GM12801 (cell line): ENCODE measurements around the gene CMBL.

ENCODE experiments used
- CTCF ChIP-seq: IDR thresholded peaks from one replicate; pipeline ENCODE4 v1.5.1; 2011; ENCODE audit warnings: control low read depth; ENCODE audit not compliant: insufficient read length; ENCODE audit errors: extremely low read depth

The CMBL gene

GRCh38 chr5:10337107-10337506, 29.4 kb upstream of the CMBL start:
- TF ChIP-seq CTCF, result no peak

- TF ChIP-seq CTCF, result no peak
These were observed 28.2 kb upstream of the CMBL start for GRCh38 chr5:10335711-10336470.

- TF ChIP-seq CTCF, result no peak
These were observed 27.1 kb upstream of the CMBL start for GRCh38 chr5:10334831-10335230.

- TF ChIP-seq CTCF, result no peak
These were observed 25.7 kb upstream of the CMBL start for GRCh38 chr5:10333154-10334006.

- TF ChIP-seq CTCF, result no peak
These were observed 24.6 kb upstream of the CMBL start for GRCh38 chr5:10332301-10332700.

- TF ChIP-seq CTCF, result no peak
These were observed 23.7 kb upstream of the CMBL start for GRCh38 chr5:10331341-10331796.

- no peak for TF ChIP-seq CTCF
These were observed 23.0 kb upstream of the CMBL start for GRCh38 chr5:10330511-10331230.
